Kidney epithelial cell (primary cell): ENCODE results near the gene ST6GALNAC3. TPM values are rescaled to one million over a fixed set of nuclear protein-coding genes. Genes with fewer than 3 reads are reported as not detected.

Source experiments
- DNase-seq: peaks from one replicate; pipeline ENCODE4 v3.0.0-alpha.2; 2010; ENCODE audit warnings: low read depth
- H3K27me3 ChIP-seq: 2 replicates; pipeline ENCODE4 v1.6.0; 2011; ENCODE audit warnings: low read length; ENCODE audit not compliant: control insufficient read depth, insufficient read depth
- H3K36me3 ChIP-seq: 2 replicates; pipeline ENCODE4 v1.5.1; 2011; ENCODE audit warnings: low read length; ENCODE audit not compliant: control insufficient read depth, insufficient read depth
- H3K4me3 ChIP-seq: 2 replicates; pipeline ENCODE4 v1.5.1; 2011; ENCODE audit warnings: low read depth, mild to moderate bottlenecking, control low read depth, low read length
- total RNA-seq: library from RNA; depleted of rRNA; stranded (reverse); fragments of >200 nt; gene quantifications from 2 replicates; pipeline ENCODE4 v1.2.3, GENCODE V29; 2015
- TF ChIP-seq, protein P1 (sequence below): IDR thresholded peaks from 2 replicates; pipeline ENCODE4 v1.5.1; 2011; ENCODE audit warnings: mild to moderate bottlenecking, moderate library complexity, low read length, control low read depth, inconsistent platforms; ENCODE audit not compliant: insufficient read depth, poor library complexity, severe bottlenecking

The ST6GALNAC3 gene
- total RNA-seq, 1 donor from 2014 or later, result 4.1 TPM

DNA sequence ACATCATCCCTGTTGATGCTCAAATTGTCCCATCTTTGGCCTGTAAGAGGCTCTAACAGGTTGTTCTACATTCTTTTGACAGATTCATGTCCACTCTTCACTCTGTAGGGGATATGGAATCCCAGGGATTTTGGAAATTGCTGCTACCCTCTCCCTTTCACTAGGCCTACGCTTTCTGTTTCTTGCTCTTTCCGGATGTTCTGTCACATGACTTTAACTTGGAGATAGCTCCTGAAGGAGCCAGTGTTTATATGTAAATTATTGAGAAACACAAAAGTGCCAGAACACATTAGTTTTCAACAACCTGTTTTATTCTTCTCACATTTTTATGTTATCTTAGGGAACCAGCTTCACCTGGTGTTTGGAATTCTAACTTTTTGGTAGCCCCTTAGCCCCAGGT is 505.7 kb downstream of the ST6GALNAC3 start:
- Histone ChIP-seq H3K36me3 (no peaks in the 10 kb centered on the region), H3K27me3 (no peaks in the 10 kb centered on the region), H3K4me3 (no peak overlapping the region)
- TF ChIP-seq, protein P1, sequence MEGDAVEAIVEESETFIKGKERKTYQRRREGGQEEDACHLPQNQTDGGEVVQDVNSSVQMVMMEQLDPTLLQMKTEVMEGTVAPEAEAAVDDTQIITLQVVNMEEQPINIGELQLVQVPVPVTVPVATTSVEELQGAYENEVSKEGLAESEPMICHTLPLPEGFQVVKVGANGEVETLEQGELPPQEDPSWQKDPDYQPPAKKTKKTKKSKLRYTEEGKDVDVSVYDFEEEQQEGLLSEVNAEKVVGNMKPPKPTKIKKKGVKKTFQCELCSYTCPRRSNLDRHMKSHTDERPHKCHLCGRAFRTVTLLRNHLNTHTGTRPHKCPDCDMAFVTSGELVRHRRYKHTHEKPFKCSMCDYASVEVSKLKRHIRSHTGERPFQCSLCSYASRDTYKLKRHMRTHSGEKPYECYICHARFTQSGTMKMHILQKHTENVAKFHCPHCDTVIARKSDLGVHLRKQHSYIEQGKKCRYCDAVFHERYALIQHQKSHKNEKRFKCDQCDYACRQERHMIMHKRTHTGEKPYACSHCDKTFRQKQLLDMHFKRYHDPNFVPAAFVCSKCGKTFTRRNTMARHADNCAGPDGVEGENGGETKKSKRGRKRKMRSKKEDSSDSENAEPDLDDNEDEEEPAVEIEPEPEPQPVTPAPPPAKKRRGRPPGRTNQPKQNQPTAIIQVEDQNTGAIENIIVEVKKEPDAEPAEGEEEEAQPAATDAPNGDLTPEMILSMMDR, result no peak
- DNase-seq, result no peak

DNA sequence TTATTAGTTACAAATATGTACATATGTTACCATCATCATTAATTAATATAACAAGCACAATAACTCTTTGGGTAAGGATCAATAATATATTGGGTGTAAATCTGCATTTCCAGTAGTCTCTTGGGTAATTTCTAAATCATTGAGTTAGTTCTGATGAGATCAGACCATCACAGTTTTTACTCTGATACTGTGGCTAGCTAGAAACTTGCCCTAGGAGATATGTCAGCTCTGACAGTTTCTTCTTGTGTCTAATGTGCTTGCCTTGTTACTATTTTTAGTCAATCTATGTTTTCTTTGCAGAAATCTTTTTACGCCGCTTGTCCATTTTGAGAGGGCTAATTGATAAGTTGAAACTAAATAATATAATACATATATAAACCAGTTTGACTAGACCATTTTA is 507.2 kb downstream of the ST6GALNAC3 start:
- Histone ChIP-seq H3K36me3 (no peaks in the 10 kb centered on the region), H3K27me3 (no peaks in the 10 kb centered on the region), H3K4me3 (no peak overlapping the region)
- TF ChIP-seq, protein P1, result no peak
- DNase-seq, result no peak

DNA sequence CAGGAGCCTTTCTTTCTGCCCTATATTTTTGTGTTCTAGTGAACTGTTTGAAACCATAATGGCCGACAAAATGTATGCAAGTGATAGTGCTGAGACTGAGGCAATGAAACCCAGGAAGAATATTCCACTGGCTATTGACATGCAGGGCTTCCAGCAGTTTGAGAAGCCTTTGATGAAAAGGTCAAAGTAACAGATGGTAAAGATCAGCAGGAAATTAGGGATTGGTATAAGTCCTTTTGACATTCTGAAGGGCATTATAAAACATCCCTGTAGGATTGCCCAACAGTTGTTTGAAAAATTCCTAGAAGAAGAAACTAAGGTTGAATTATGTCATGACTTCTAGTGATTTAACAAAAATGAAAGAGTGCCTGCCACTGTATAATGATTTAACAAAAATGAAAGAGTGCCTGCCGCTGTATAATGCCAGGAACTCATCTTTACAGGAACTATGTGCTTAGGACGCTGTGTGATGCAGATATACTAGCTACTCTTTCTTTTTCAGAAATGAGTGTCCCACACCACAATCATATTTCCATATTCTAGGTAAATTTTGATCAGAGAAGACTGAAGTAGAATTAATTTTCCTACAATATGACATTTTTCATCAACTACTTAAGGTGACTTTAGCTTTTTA is 508.8 kb downstream of the ST6GALNAC3 start:
- TF ChIP-seq, protein P1, result no peak
- no peak for DNase-seq
- no peaks in the 10 kb centered on the region for H3K36me3 ChIP-seq

DNA sequence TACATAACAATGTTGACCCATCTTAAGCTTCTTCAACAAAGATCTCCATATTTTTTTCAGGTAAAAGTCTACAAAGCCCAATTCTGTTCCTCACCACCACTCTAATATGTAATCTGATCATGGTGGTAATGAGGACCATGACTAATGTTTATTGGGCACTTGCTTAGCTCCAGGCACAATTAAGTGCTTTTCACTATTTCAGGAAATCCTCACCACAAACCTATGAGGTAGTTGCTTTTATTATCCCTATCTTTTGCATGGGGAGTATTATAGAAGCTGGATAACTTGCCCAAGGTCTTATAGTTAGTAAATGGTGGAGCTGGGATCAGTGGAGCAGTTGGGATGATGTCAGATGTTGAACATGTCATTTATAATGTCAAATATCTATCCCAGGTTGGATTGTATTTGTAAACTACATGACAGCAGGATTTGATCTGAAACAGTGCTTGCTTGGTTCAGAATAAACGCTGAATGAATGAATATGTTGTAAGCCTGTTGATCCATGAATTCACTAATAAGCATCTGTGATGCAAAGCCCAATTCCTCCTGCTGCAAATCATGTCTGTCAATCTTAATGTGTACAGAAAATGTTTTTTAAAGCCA is 509.4 kb downstream of the ST6GALNAC3 start:
- no peaks in the 10 kb centered on the region for H3K36me3 ChIP-seq
- TF ChIP-seq, protein P1, result no peak
- no peaks in the 10 kb centered on the region for H3K27me3 ChIP-seq
- no peak overlapping the region for H3K4me3 ChIP-seq
- DNase-seq, result no peak

More for the DNA sequence above, 508.8 kb downstream of the ST6GALNAC3 start:
- no peak overlapping the region for H3K4me3 ChIP-seq
- H3K27me3 ChIP-seq, result no peaks in the 10 kb centered on the region

DNA sequence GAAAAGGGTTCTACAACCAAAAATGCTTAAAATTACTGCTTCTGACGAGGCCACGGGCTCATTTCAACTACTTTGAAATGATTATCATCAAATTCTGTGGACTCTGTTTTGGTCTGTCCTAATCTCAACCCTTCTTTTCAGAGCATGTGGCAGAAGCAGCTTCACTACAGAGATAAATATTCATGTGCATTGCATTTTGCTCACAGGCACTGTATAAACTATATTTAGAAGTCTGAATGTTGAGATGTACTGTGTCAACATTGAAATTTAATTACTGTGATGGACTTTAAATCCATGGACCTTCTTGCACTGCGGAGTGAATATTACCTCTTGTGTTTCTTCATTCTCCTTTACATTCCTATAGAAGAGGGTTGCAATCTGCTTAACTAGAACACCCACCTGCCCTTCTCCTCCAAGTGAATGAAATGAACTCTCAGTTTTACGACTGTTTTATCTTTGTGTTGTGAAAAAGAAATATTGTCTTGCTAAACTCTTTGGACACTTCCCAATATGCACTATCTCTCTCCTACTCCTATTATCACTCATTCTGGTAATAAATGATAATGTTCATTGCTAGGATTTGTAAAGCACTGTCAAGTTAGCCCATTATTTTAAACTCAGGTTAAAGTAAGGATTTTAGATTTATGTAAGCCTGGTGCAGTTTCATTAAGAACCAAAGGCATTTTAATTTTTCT is 511.6 kb downstream of the ST6GALNAC3 start:
- no peaks in the 10 kb centered on the region for H3K36me3 ChIP-seq
- no peaks in the 10 kb centered on the region for H3K27me3 ChIP-seq
- no peak for DNase-seq
- no peak overlapping the region for H3K4me3 ChIP-seq
- TF ChIP-seq, protein P1, result no peak
